Hair follicle dermal papilla cell (primary cell): Measurements from ENCODE around the gene MYO1G. TPM values are rescaled to one million over a fixed set of nuclear protein-coding genes. Genes with fewer than 3 reads are reported as not detected.

Source experiments
- total RNA-seq: library from RNA; depleted of rRNA; stranded (reverse); fragments of >200 nt; gene quantifications from 2 replicates; pipeline ENCODE4 v1.2.3, GENCODE V29; 2012

Gene MYO1G
- 0.12 and 0.16 TPM in 2 replicates for total RNA-seq

GRCh38 chr7:44978511-44979366 is at the start of gene MYO1G:
Gene MYO1G, minus strand, starts transcription at chr7:44979015. Its CDS starts 54 bp downstream, at chr7:44978961.

GRCh38 chr7:45000093-45001032 is 21.5 kb upstream of the MYO1G start, which contains the start of gene CCM2:
Gene CCM2, plus strand, starts transcription at chr7:45000201. Its CDS starts 133 bp downstream, at chr7:45000334.

Other genes with a start within 250 kb of the MYO1G start
- 16.5 and 24.3 TPM in 2 replicates for gene ZMIZ2, start 230.2 kb downstream of the MYO1G start, total RNA-seq
- 1,287 and 2,165 TPM in 2 replicates for gene PPIA, start 182.3 kb downstream of the MYO1G start, total RNA-seq
- gene H2AZ2, start 130.9 kb downstream of the MYO1G start, total RNA-seq: 98.4 and 102 TPM in 2 replicates
- 19.9 and 23.7 TPM in 2 replicates for gene PURB, start 93.5 kb downstream of the MYO1G start, total RNA-seq
- 45.8 and 47.5 TPM in 2 replicates for gene CCM2, start 21.2 kb upstream of the MYO1G start, total RNA-seq
- gene NACAD, start 110.0 kb upstream of the MYO1G start, total RNA-seq: 3.5 and 4.5 TPM in 2 replicates
- 50.3 and 56.5 TPM in 2 replicates for gene TBRG4, start 132.7 kb upstream of the MYO1G start, total RNA-seq
- 0.24 TPM in 1 of 2 replicates, not detected in the other for gene RAMP3, start 178.8 kb upstream of the MYO1G start, total RNA-seq